ENCODE data around the gene UHRF1. TPM values are rescaled to one million over a fixed set of nuclear protein-coding genes. Genes with fewer than 3 reads are reported as not detected.
"Not testable (repeated sequence)": the region's sequence is repeated elsewhere in the genome, so short reads cannot be mapped to it uniquely, and the experiment has no call there.

UHRF1 gene
- total and polyA plus RNA-seq, 7 donors = 0.17 to 1.9 (median 0.32) TPM

GRCh38 chr19:4873930-4874329, 35.4 kb upstream of the UHRF1 start:
- DNase-seq (no peak), ATAC-seq (no peak)
- H3K4me1 ChIP-seq = peaks cover 7% of the 10 kb centered on the region
- TF ChIP-seq, protein P1, sequence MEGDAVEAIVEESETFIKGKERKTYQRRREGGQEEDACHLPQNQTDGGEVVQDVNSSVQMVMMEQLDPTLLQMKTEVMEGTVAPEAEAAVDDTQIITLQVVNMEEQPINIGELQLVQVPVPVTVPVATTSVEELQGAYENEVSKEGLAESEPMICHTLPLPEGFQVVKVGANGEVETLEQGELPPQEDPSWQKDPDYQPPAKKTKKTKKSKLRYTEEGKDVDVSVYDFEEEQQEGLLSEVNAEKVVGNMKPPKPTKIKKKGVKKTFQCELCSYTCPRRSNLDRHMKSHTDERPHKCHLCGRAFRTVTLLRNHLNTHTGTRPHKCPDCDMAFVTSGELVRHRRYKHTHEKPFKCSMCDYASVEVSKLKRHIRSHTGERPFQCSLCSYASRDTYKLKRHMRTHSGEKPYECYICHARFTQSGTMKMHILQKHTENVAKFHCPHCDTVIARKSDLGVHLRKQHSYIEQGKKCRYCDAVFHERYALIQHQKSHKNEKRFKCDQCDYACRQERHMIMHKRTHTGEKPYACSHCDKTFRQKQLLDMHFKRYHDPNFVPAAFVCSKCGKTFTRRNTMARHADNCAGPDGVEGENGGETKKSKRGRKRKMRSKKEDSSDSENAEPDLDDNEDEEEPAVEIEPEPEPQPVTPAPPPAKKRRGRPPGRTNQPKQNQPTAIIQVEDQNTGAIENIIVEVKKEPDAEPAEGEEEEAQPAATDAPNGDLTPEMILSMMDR (IDR thresholded peaks at IDR 0.05) = no peak
- no peaks in the 10 kb centered on the region for H3K27me3 ChIP-seq (ENCODE audit: insufficient read depth in 3 of 3, low read length in 2 of 3)
- no peak overlapping the region for H3K27ac ChIP-seq
- no peak overlapping the region for H3K4me3 ChIP-seq
- 91 to 96% (median 92%) methylated on average over 3 of the region's 3 CpGs for WGBS, 3 donors
- intact Hi-C loops (cut with DNase I) = loop anchor here (1.0 to 2.0 kb wide), 2 partner anchors 36 to 157 kb away; no protein-coding TSS in a partner anchor
- H3K9me3 ChIP-seq = no peaks in the 10 kb centered on the region
- H3K36me3 ChIP-seq (ENCODE audit: insufficient read depth in 1 of 2, low read depth in 1 of 2) = no peaks in the 10 kb centered on the region

GRCh38 chr19:4877753-4878490, 31.4 kb upstream of the UHRF1 start:
- peak overlapping the region; percentile 21 for H3K4me3 ChIP-seq
- TF ChIP-seq, protein P1 (IDR thresholded peaks at IDR 0.05) = no peak
- peak; percentile 92 to 94 (median 94) for ATAC-seq
- H3K4me1 ChIP-seq = peaks cover 16% of the 10 kb centered on the region
- H3K27ac ChIP-seq = peak overlapping the region; percentile 91
- H3K27me3 ChIP-seq (ENCODE audit: insufficient read depth in 3 of 3, low read length in 2 of 3) = no peaks in the 10 kb centered on the region
- 14 to 24% (median 17%) methylated on average over 26 to 30 of the region's 30 CpGs for WGBS, 3 donors
- H3K36me3 ChIP-seq (ENCODE audit: insufficient read depth in 1 of 2, low read depth in 1 of 2) = no peaks in the 10 kb centered on the region
- peak; percentile 84 to 94 for DNase-seq
- intact Hi-C loops (cut with DNase I) = loop anchor here in 1 of 2 donors (5.0 kb wide), 1 partner anchor 89 kb away; the partner anchor contains the start of gene KDM4B
- H3K9me3 ChIP-seq = no peaks in the 10 kb centered on the region

GRCh38 chr19:4878491-4878968, 30.8 kb upstream of the UHRF1 start:
- peak; percentile 75 to 86 for DNase-seq
- peak overlapping the region; percentile 21 for H3K4me3 ChIP-seq
- H3K4me1 ChIP-seq = peaks cover 16% of the 10 kb centered on the region
- no peaks in the 10 kb centered on the region for H3K9me3 ChIP-seq
- peak overlapping the region; percentile 91 for H3K27ac ChIP-seq
- H3K27me3 ChIP-seq (ENCODE audit: insufficient read depth in 3 of 3, low read length in 2 of 3) = no peaks in the 10 kb centered on the region
- H3K36me3 ChIP-seq (ENCODE audit: insufficient read depth in 1 of 2, low read depth in 1 of 2) = no peaks in the 10 kb centered on the region
- TF ChIP-seq, protein P1 (IDR thresholded peaks at IDR 0.05) = no peak
- intact Hi-C loops (cut with DNase I) = loop anchor here in 1 of 2 donors (5.0 kb wide), 1 partner anchor 89 kb away; the partner anchor contains the start of gene KDM4B
- peak; percentile 66 to 84 (median 80) for ATAC-seq
- 7 to 13% (median 10%) methylated on average over 20 to 23 of the region's 23 CpGs for WGBS, 3 donors

DNA sequence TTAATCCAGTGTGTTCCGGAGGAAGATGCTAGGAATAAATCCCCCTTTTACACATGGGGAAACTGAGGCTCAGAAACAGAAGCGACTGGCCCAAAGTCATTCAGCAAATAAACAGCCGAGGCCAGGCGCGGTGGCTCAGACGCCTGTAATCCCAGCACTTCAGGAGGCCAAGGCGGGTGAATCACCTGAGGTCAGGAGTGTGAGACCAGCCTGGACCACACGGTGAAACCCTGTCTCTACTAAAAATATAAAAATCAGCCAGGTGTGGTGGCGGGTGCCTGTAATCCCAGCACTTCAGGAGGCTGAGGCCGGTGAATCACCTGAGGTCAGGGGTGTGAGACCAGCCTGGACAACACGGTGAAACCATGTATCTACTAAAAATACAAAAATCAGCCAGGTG, 30.3 kb upstream of the UHRF1 start:
- DNase-seq (peak in 1 of 2 donors; percentile 71), ATAC-seq (peak; percentile 29 to 60 (median 42))
- H3K27ac ChIP-seq = peak overlapping the region; percentile 91
- H3K4me1 ChIP-seq = peaks cover 16% of the 10 kb centered on the region
- WGBS, 3 donors = 49 to 77% (median 57%) methylated on average over 11 of the region's 11 CpGs
- intact Hi-C loops (cut with DNase I) = loop anchor here in 1 of 2 donors (5.0 kb wide), 1 partner anchor 88 kb away; the partner anchor contains the start of gene KDM4B
- H3K9me3 ChIP-seq = no peaks in the 10 kb centered on the region
- no peaks in the 10 kb centered on the region for H3K36me3 ChIP-seq (ENCODE audit: insufficient read depth in 1 of 2, low read depth in 1 of 2)
- no peaks in the 10 kb centered on the region for H3K27me3 ChIP-seq (ENCODE audit: insufficient read depth in 3 of 3, low read length in 2 of 3)
- no peak overlapping the region for H3K4me3 ChIP-seq
- TF ChIP-seq, protein P1 (IDR thresholded peaks at IDR 0.05) = no peak

- H3K36me3 ChIP-seq (ENCODE audit: insufficient read depth in 1 of 2, low read depth in 1 of 2); DNase-seq; H3K9me3 ChIP-seq; H3K4me3 ChIP-seq; H3K27me3 ChIP-seq (ENCODE audit: insufficient read depth in 3 of 3, low read length in 2 of 3); intact Hi-C loops (cut with DNase I); H3K27ac ChIP-seq; ATAC-seq: not testable (repeated sequence)
- 36 to 51% (median 43%) methylated on average over 6 of the region's 6 CpGs for WGBS, 3 donors
- H3K4me1 ChIP-seq = peaks cover 11% of the 10 kb centered on the region
Observed at GRCh38 chr19:4882874-4883273, 26.4 kb upstream of the UHRF1 start.

- WGBS, 3 donors = 95 to 100% (median 97%) methylated on average over 4 of the region's 6 CpGs
- intact Hi-C loops (cut with DNase I); H3K4me1 ChIP-seq; H3K27ac ChIP-seq; DNase-seq; ATAC-seq; H3K36me3 ChIP-seq (ENCODE audit: insufficient read depth in 1 of 2, low read depth in 1 of 2); H3K9me3 ChIP-seq; H3K27me3 ChIP-seq (ENCODE audit: insufficient read depth in 3 of 3, low read length in 2 of 3); H3K4me3 ChIP-seq: not testable (repeated sequence)
Observed at GRCh38 chr19:4884993-4885392, 24.3 kb upstream of the UHRF1 start.

- H3K4me1 ChIP-seq; ATAC-seq; intact Hi-C loops (cut with DNase I); H3K4me3 ChIP-seq; H3K27ac ChIP-seq; DNase-seq; H3K27me3 ChIP-seq (ENCODE audit: insufficient read depth in 3 of 3, low read length in 2 of 3); H3K9me3 ChIP-seq; H3K36me3 ChIP-seq (ENCODE audit: insufficient read depth in 1 of 2, low read depth in 1 of 2): not testable (repeated sequence)
- 77 to 80% methylated on average over 6 of the region's 6 CpGs; no CpG with 5 or more reads in 1 of the 3 donors for WGBS, 3 donors
Observed at GRCh38 chr19:4887803-4888202, 21.5 kb upstream of the UHRF1 start.
